Measurements from ENCODE around the gene TIMP2. TPM values are rescaled to one million over a fixed set of nuclear protein-coding genes. Genes with fewer than 3 reads are reported as not detected.
"Not testable (repeated sequence)": the region's sequence is repeated elsewhere in the genome, so short reads cannot be mapped to it uniquely, and the experiment has no call there.

Gene TIMP2
- total RNA-seq, 1 experiment from 2014 or later = 29.0 TPM

DNA sequence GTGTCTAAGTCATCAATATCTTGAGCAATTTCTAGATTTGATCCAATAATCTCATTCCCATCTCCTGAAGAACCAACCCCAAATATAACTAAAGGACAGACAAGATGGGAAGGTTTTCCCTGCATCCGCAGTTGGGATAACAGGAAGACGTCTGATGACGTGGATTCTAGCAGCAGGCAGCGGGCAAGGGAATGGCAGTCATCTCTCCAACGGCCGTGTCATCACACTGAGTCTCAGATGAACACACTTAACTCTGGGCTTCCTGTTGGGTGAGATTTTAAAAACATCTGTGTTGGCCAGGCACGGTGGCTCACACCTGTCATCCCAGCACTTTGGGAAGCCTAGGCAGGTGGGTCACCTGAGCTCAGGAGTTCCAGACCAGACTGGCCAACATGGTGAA is 20.9 kb upstream of the TIMP2 start:
- no peaks in the 10 kb centered on the region for H3K27me3 ChIP-seq (ENCODE audit: insufficient read depth, low read length)
- H3K23ac ChIP-seq (ENCODE audit: insufficient read length, low read depth, low read length) = no peak overlapping the region
- Mint-ChIP-seq H3K27ac (no peak overlapping the region), H3K36me3 (ENCODE audit: insufficient read depth in 1 of 3, low read depth in 3 of 3) (peaks cover 2 to 14% (median 7%) of the 10 kb centered on the region in 3 experiments; a peak in 5 of 7 replicates), H3K9me3 (peaks cover 15 to 17% of the 10 kb centered on the region in 2 experiments), H3K4me1 (peaks cover 0 to 4% of the 10 kb centered on the region in 2 experiments; a peak in 1 of 4 replicates), H3K27me3 (ENCODE audit: low read depth) (peaks cover 22% of the 10 kb centered on the region), H3K4me3 (no peak overlapping the region)
- H3K4me1 ChIP-seq (ENCODE audit: insufficient read depth, low read length) = no peaks in the 10 kb centered on the region
- no peak overlapping the region for H3K14ac ChIP-seq (ENCODE audit: insufficient read depth, low read length)
- H3K4me2 ChIP-seq (ENCODE audit: insufficient read depth, insufficient read length, low read length) = no peak overlapping the region
- no peak overlapping the region for H3K9ac ChIP-seq (ENCODE audit: extremely low read depth, insufficient read length, low read length)
- no peak overlapping the region for H2AK5ac ChIP-seq (ENCODE audit: insufficient read length, low read length)
- no peak overlapping the region for H3K27ac ChIP-seq (ENCODE audit: insufficient read length, low read depth, low read length)
- H2BK20ac ChIP-seq (ENCODE audit: low read depth, low read length, poor library complexity, severe bottlenecking) = no peak overlapping the region
- H3K56ac ChIP-seq (ENCODE audit: insufficient read length, low read depth, low read length) = no peak overlapping the region
- TF ChIP-seq, protein P1, sequence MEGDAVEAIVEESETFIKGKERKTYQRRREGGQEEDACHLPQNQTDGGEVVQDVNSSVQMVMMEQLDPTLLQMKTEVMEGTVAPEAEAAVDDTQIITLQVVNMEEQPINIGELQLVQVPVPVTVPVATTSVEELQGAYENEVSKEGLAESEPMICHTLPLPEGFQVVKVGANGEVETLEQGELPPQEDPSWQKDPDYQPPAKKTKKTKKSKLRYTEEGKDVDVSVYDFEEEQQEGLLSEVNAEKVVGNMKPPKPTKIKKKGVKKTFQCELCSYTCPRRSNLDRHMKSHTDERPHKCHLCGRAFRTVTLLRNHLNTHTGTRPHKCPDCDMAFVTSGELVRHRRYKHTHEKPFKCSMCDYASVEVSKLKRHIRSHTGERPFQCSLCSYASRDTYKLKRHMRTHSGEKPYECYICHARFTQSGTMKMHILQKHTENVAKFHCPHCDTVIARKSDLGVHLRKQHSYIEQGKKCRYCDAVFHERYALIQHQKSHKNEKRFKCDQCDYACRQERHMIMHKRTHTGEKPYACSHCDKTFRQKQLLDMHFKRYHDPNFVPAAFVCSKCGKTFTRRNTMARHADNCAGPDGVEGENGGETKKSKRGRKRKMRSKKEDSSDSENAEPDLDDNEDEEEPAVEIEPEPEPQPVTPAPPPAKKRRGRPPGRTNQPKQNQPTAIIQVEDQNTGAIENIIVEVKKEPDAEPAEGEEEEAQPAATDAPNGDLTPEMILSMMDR (conservative IDR thresholded peaks at IDR 0.05) = no peak
- no peak overlapping the region for H2BK12ac ChIP-seq (ENCODE audit: insufficient read length, low read depth, low read length)
- H3T11ph ChIP-seq (ENCODE audit: low read length) = no peak overlapping the region
- WGBS (ENCODE audit: extremely low coverage, insufficient read length, low lambda C conversion rate) = no CpG with 5 or more reads among the region's 7 CpGs
- no peak overlapping the region for H2BK120ac ChIP-seq (ENCODE audit: low read depth, low read length, poor library complexity, severe bottlenecking)
- no peak overlapping the region for H2AFZ ChIP-seq (ENCODE audit: low read length)
- H4K20me1 ChIP-seq (ENCODE audit: control insufficient read depth, insufficient read depth, insufficient read length) = no peaks in the 10 kb centered on the region
- H2BK5ac ChIP-seq (ENCODE audit: insufficient read length, low read length) = no peak overlapping the region
- no peak for DNase-seq
- H2BK15ac ChIP-seq (ENCODE audit: low read depth, low read length) = no peak overlapping the region
- no peaks in the 10 kb centered on the region for H3K79me1 ChIP-seq (ENCODE audit: insufficient read depth, low read depth, low read length, poor library complexity, severe bottlenecking)
- H3K79me2 ChIP-seq (ENCODE audit: insufficient read depth, low read length) = no peaks in the 10 kb centered on the region
- H4K5ac ChIP-seq (ENCODE audit: insufficient read length, low read depth, low read length) = no peak overlapping the region
- no peak overlapping the region for H3K18ac ChIP-seq (ENCODE audit: insufficient read length, low read depth, low read length)
- no peaks in the 10 kb centered on the region for H3K23me2 ChIP-seq (ENCODE audit: insufficient read length, low read depth, low read length, poor library complexity, severe bottlenecking)
- H3K4ac ChIP-seq (ENCODE audit: low read depth, low read length) = no peak overlapping the region
- peaks cover 8% of the 10 kb centered on the region for H3K9me3 ChIP-seq (ENCODE audit: control insufficient read depth, low read depth, low read length)
- no peak overlapping the region for H4K91ac ChIP-seq (ENCODE audit: insufficient read length, low read depth, low read length)
- no peak overlapping the region for H4K8ac ChIP-seq (replicated peaks; ENCODE audit: insufficient read length, low read depth, low read length)

DNA sequence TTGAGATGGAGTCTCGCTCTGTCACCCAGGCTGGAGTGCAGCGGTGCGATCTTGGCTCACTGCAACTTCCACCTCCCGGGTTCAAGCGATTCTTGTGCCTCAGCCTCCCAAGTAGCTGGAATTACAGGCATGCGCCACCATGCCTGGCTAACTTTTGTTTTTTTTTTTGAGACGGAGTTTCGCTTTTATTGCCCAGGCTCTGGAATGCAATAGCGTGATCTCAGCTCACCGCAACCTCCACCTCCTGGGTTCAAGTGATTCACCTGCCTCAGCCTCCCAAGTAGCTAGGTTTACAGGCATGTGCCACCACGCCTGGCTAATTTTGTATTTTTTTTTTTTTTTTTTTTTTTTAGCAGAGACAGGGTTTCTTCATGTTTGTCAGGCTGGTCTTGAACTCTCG is 20.3 kb upstream of the TIMP2 start:
- H3T11ph ChIP-seq (ENCODE audit: low read length); H2AFZ ChIP-seq (ENCODE audit: low read length); H3K27ac ChIP-seq (ENCODE audit: insufficient read length, low read depth, low read length); H2BK20ac ChIP-seq (ENCODE audit: low read depth, low read length, poor library complexity, severe bottlenecking); H2AK5ac ChIP-seq (ENCODE audit: insufficient read length, low read length); H3K36me3 Mint-ChIP-seq (ENCODE audit: insufficient read depth in 1 of 3, low read depth in 3 of 3); H2BK12ac ChIP-seq (ENCODE audit: insufficient read length, low read depth, low read length); H4K5ac ChIP-seq (ENCODE audit: insufficient read length, low read depth, low read length); H4K20me1 ChIP-seq (ENCODE audit: control insufficient read depth, insufficient read depth, insufficient read length); H3K14ac ChIP-seq (ENCODE audit: insufficient read depth, low read length); H3K4me2 ChIP-seq (ENCODE audit: insufficient read depth, insufficient read length, low read length); H3K4ac ChIP-seq (ENCODE audit: low read depth, low read length); H4K91ac ChIP-seq (ENCODE audit: insufficient read length, low read depth, low read length); H3K9me3 ChIP-seq (ENCODE audit: control insufficient read depth, low read depth, low read length); H3K9me3 Mint-ChIP-seq; H3K4me3 Mint-ChIP-seq; H2BK120ac ChIP-seq (ENCODE audit: low read depth, low read length, poor library complexity, severe bottlenecking); H3K18ac ChIP-seq (ENCODE audit: insufficient read length, low read depth, low read length); H2BK15ac ChIP-seq (ENCODE audit: low read depth, low read length); H3K79me1 ChIP-seq (ENCODE audit: insufficient read depth, low read depth, low read length, poor library complexity, severe bottlenecking); DNase-seq; H3K79me2 ChIP-seq (ENCODE audit: insufficient read depth, low read length); H2BK5ac ChIP-seq (ENCODE audit: insufficient read length, low read length); H3K23ac ChIP-seq (ENCODE audit: insufficient read length, low read depth, low read length); H3K4me1 Mint-ChIP-seq; H3K27ac Mint-ChIP-seq; H3K23me2 ChIP-seq (ENCODE audit: insufficient read length, low read depth, low read length, poor library complexity, severe bottlenecking); H3K9ac ChIP-seq (ENCODE audit: extremely low read depth, insufficient read length, low read length); H3K4me1 ChIP-seq (ENCODE audit: insufficient read depth, low read length); H3K56ac ChIP-seq (ENCODE audit: insufficient read length, low read depth, low read length); H4K8ac ChIP-seq (replicated peaks; ENCODE audit: insufficient read length, low read depth, low read length); H3K27me3 ChIP-seq (ENCODE audit: insufficient read depth, low read length): not testable (repeated sequence)
- H3K27me3 Mint-ChIP-seq (ENCODE audit: low read depth) = peaks cover 19% of the 10 kb centered on the region
- WGBS (ENCODE audit: extremely low coverage, insufficient read length, low lambda C conversion rate) = no CpG with 5 or more reads among the region's 12 CpGs

Measured in H9 (cell line).